Left lung (tissue), 10 donors: ENCODE results near the gene SORCS3. TPM values are rescaled to one million over a fixed set of nuclear protein-coding genes. Genes with fewer than 3 reads are reported as not detected.

Experiments
- ATAC-seq: fragments of 200-7000 bp; cut with Tn5 transposase; one replicate; pipeline ENCODE4 v1.9.1; 2020; ENCODE audit warnings: moderate library complexity
- DNase-seq, 4 donors: peaks; one replicate each; pipeline ENCODE4 v3.0.0-alpha.2; 2013 to 2020
- H3K27ac ChIP-seq, 2 donors: fragments of 200-600 bp; sonication (generic) in 1 of 2; one replicate each; pipeline versions ENCODE4 v1.5.0 to v1.8.0; 2020 to 2021
- H3K27me3 ChIP-seq, 2 donors: fragments of 200-600 bp; sonication (generic) in 1 of 2; one replicate each; pipeline versions ENCODE4 v1.5.0 to v1.8.0; 2020 to 2021
- H3K36me3 ChIP-seq, 2 donors: fragments of 200-600 bp; sonication (generic) in 1 of 2; one replicate each; pipeline versions ENCODE4 v1.5.0 to v1.8.0; 2020 to 2021
- H3K4me1 ChIP-seq, 2 donors: fragments of 200-600 bp; one replicate each; pipeline ENCODE4 v1.8.0; 2021
- H3K4me3 ChIP-seq, 2 donors: fragments of 200-600 bp; sonication (generic) in 1 of 2; one replicate each; pipeline versions ENCODE4 v1.5.0 to v1.8.0; 2020 to 2021; ENCODE audit warnings: mild to moderate bottlenecking in 1 of 2
- H3K9me3 ChIP-seq, 2 donors: fragments of 200-600 bp; sonication (generic) in 1 of 2; one replicate each; pipeline versions ENCODE4 v1.5.0 to v1.8.0; 2020 to 2021
- CTCF ChIP-seq, 2 donors: fragments of 200-600 bp; sonication (generic) in 1 of 2; IDR thresholded peaks; one replicate each; pipeline versions ENCODE4 v1.5.0 to v1.8.0; 2021; ENCODE audit warnings: antibody characterized with exemption in 2 of 2
- intact Hi-C, 2 donors: fragments of 100-400 bp; cut with DNase I; formaldehyde crosslinking; loops; one replicate each; pipeline versions ENCODE4 v1.11.2 to v1.14.2; 2022
- polyA plus RNA-seq, 6 donors: library from polyadenylated mRNA; unstranded; fragments of 120-200 nt; gene quantifications; one replicate each; pipeline ENCODE4 v1.2.1, GENCODE V29; 2013; ENCODE audit not compliant: insufficient read length in 6 of 6
- total RNA-seq, 2 donors: library from RNA; stranded (reverse); fragmentation: NEBNext Ultra II Directional; extraction: Animal tissue kit (Norgen Biotek cat#: 25700); gene quantifications; one replicate each; pipeline ENCODE4 v1.2.1, GENCODE V29; 2021
- donor health status: DM: no; HTN: yes; CAD: no.
- donor health status: DM: no; HTN: no; CAD: no.

Gene SORCS3
- total and polyA plus RNA-seq, 8 donors: 0.05 to 0.24 (median 0.06) TPM; not detected in 2

- intact Hi-C loops: no loop called here
- ATAC-seq: no peak
- peaks cover 0 to 2% of the 10 kb centered on the region in 2 donors for H3K9me3 ChIP-seq
- no peak for TF ChIP-seq CTCF (IDR thresholded peaks at IDR 0.05)
- no peaks in the 10 kb centered on the region for H3K27me3 ChIP-seq
- H3K27ac ChIP-seq: no peak overlapping the region
- H3K4me1 ChIP-seq: no peaks in the 10 kb centered on the region
- DNase-seq: no peak
- no peak overlapping the region for H3K4me3 ChIP-seq
- no peaks in the 10 kb centered on the region for H3K36me3 ChIP-seq
Measured at GRCh38 chr10:104966563-104967297, 325.6 kb downstream of the SORCS3 start.

GRCh38 chr10:104980368-104980767 lies 339.3 kb downstream of the SORCS3 start:
- Histone ChIP-seq H3K36me3 (no peaks in the 10 kb centered on the region), H3K4me3 (no peak overlapping the region), H3K27ac (no peak overlapping the region), H3K9me3 (no peaks in the 10 kb centered on the region), H3K4me1 (no peaks in the 10 kb centered on the region), H3K27me3 (no peaks in the 10 kb centered on the region)
- DNase-seq: no peak
- no peak for ATAC-seq
- no peak for TF ChIP-seq CTCF (IDR thresholded peaks at IDR 0.05)
- intact Hi-C loops: no loop called here

GRCh38 chr10:104981995-104982394 lies 340.9 kb downstream of the SORCS3 start:
- Histone ChIP-seq H3K9me3 (no peaks in the 10 kb centered on the region), H3K27me3 (no peaks in the 10 kb centered on the region), H3K4me1 (no peaks in the 10 kb centered on the region), H3K4me3 (no peak overlapping the region), H3K27ac (no peak overlapping the region), H3K36me3 (no peaks in the 10 kb centered on the region)
- DNase-seq (no peak), ATAC-seq (no peak)
- intact Hi-C loops: no loop called here
- TF ChIP-seq CTCF (IDR thresholded peaks at IDR 0.05): no peak

- Histone ChIP-seq H3K4me3 (no peak overlapping the region), H3K4me1 (no peaks in the 10 kb centered on the region), H3K27me3 (no peaks in the 10 kb centered on the region), H3K36me3 (no peaks in the 10 kb centered on the region), H3K27ac (no peak overlapping the region), H3K9me3 (no peaks in the 10 kb centered on the region)
- DNase-seq (no peak), ATAC-seq (no peak)
- TF ChIP-seq CTCF (IDR thresholded peaks at IDR 0.05): no peak
- intact Hi-C loops: no loop called here
Measured at GRCh38 chr10:104988686-104989085, 347.6 kb downstream of the SORCS3 start.

GRCh38 chr10:104989880-104990279 lies 348.8 kb downstream of the SORCS3 start:
- DNase-seq: no peak
- H3K9me3 ChIP-seq: no peaks in the 10 kb centered on the region
- H3K4me3 ChIP-seq: no peak overlapping the region
- TF ChIP-seq CTCF (IDR thresholded peaks at IDR 0.05): no peak
- H3K27ac ChIP-seq: no peak overlapping the region
- intact Hi-C loops: no loop called here
- no peaks in the 10 kb centered on the region for H3K27me3 ChIP-seq
- ATAC-seq: no peak
- H3K4me1 ChIP-seq: no peaks in the 10 kb centered on the region
- no peaks in the 10 kb centered on the region for H3K36me3 ChIP-seq
